Measurements from ENCODE around the gene ZCCHC14.

Gene ZCCHC14

DNA sequence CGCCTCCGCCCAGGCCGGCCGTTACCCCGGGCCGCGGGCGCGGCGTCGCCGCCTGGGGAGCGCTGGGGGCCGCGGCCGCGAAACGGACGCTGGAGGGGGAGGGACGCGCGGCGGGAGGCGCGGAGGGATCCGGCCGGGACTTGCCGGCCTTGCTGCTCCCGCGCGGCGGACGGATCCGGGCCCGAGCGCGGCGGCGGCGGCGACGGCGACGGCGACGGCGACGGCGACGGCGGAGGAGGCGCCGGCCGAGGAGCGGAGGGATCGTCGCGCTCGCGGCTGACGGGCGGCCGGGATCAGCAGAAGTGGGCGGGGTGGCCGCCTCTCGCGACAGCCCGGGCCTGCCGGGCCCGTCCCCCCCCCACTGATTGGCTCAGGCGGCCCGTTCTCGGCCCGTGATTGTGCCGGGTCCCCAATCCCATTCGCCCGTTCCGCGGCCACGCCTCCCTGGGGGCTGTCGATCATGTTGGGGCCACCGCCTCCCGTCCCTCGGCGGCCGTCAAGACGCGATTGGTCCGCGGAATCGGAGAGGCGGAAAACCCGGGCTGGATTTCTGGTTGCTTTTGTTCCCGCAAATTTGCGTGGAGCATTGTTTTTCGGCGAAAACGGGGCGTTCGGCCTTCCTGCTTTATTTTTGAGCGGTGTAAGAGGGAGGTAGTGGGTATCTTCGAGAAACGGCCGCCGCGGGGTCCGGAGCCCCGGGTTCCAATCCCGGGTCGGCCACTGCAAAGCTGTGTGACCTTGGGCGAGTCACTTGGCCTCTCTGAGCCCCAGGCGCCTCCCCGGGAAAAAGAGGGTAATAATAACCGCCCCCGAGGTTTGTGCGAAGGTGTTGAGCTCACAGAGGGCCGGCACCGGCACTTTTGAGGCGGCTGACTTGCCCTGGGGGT lies at the start of gene ZCCHC14:
TSS of gene ZCCHC14 (minus strand) at position 304 of the 887 bp plus-strand sequence. CDS start 786 bp downstream, outside the sequence.
- peak; percentile 99 for DNase-seq

DNA sequence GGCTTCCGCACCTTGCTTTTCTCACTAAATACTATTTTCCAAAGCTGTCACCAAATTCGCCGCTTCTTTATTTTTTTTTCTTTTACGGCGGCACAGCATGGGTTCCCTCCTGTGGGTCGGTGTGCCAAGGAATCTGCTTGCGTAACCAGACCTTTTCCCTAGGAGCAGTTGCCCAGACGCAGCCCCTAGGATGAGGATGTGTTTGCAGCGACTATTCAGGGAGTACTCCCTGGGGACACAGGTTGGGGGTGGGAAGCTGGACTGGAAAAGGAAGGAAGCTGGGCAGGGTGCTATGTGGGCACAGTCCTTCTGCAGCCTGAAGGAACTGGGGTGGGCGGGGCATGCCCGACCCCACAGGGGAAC lies 49.0 kb upstream of the ZCCHC14 start:
- DNase-seq, result no peak

DNA sequence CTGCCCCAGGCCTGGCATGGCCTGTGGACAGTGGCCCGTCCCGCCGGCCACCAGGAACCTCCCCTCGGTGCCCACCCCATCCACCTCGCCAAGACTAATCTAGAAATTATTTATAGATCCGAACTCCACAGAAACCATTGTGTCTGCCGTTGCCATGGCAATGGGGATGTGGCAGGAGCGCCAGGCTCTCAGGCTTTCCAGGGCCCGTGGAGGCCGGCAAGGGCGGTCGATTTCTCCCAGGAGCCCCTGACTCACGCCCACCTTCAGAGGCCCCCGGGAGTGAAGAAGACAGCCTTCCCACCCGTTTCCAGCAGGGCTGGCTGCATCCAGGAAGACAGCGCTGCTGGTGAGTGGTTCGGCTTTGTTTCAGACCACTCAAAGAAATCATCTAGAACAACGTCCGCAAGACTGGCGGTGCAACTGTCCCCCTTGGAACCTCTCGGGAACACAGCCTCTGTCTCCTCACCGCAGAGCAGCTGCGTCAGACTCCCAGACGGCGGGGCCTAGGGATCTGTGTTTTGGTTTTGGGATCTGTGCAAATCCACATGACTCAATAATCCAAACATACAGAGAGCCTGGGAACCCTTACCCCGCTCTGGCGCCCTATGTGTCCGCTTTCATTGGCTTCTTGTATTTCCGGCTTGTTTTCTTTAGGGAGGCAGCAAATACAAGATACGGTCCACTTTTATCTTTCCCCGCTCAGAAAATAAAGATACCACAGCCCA lies 48.5 kb upstream of the ZCCHC14 start:
- DNase-seq, result no peak

DNA sequence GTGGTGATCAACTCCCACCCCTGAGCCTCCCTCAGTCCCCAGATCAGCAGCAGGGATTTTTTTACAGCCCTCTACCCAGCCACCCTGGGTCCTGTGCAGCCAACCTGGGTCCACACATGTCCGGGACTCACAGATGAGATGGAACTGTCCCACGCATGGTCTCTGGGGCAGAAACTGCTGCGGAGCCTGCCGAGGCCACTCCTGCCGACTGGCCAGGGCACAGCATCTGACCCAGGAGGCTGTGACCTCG lies 48.0 kb upstream of the ZCCHC14 start:
- DNase-seq, result no peak

DNA sequence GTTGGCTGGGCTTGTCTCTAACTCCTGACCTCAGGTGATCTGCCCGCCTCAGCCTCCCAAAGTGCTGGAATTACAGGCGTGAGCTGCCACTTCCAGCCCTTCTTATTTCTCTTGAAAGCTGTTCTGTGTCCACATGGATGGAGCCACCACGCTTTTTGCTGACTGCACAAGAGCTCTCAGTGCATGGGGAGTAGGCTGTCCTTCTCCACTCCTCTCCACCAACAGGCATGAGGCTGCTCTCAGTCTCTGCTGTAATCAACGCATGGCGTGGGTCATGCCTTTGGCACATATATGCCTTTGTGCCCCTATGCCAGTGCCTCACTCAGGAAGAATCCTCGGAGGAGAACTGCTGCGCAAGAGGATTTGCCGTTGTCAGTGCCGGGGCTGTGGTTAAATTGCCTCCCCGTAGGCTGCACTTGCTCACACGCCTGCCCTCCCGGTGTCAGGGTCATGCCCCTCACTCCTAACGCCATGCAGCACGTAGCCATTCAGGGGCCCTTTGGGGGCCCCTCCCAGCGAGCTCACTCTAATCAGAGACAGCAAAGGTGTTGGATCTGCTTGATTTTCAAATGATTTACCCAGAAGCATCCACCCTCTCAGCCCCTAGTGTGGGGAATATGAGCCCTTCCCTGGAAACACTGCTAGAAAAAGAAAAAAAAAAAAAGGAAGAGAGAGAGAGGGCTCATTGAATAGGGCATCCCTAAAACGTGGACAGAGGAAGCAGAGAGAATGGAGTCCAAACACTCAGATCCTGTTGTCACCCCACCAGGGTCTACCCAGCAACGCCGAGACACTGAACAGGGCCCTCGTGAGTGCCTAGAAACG lies 47.5 kb upstream of the ZCCHC14 start:
- no peak for DNase-seq

DNA sequence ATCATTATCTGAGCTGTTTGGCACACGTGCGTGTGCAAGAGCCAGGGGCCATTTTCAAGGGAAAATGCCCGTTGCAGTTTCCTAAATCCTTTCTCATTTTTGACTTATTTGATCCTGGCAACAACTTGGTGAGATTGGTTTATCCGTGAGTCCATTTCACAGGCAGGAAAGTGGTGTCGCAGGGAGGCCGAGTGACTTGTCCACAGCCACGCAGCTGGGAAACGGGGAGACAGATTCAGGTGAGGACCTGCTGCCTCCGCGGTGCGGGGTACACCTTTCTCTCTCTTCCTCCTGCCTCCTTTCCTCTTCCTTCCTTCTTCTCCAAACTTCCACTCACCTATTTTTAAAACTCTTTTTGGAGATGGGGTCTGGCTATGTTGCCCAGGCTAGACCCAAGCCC lies 46.3 kb upstream of the ZCCHC14 start:
- no peak for DNase-seq

DNA sequence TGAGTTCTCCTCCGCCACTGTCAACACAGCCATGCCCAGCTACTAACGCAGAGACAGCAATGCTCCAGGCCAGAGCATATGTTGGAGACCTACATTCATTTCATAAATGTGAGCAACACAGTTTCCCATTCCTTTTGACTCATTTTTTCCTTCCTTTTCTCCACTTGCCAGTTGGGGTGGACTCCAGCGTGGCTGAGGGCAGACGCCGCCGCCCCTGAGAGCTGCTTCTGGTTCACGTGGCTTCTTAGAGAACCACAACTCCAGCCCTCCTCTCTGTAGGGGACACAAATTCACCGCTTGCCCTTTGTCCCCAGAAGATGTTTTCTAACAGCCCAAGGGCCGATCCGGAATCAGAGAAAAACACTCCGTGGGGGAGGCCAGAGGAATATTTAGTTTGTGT lies 45.8 kb upstream of the ZCCHC14 start:
- no peak for DNase-seq

DNA sequence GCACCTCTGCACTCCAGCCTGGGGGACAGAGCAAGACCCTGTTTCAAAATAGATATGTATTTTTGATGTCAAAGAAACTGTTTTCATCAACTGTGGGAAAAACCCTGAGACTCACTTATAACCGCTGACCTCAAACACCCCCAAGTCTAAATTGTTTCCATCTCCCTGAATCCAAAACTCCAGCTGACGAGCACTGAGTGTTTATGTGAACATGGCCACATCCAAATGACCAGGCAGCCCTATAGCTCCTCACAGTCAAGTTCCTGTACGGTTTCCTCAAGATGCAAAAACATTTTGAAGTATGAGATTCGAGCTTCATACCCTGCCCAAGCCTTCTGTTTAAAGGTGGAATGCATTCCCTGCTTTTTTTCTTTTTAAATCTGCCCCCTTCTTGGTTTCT lies 45.3 kb upstream of the ZCCHC14 start:
- DNase-seq, result no peak

DNA sequence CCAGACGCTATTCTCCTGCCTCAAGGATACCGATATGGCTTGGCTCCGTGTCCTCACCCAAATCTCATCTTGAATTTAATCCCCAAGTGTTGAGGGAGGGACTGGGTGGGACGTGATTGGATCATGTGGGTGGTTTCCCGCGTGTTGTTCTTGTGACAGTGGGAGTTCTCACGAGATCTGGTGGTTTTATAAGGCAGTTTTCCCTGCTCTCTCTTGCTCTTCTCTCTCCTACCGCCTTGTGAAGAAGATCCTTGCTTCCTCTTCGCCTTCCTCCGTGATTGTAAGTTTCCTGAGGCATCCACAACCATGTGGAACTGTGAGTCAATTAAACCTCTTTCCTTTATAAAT lies 43.9 kb upstream of the ZCCHC14 start:
- no peak for DNase-seq

DNA sequence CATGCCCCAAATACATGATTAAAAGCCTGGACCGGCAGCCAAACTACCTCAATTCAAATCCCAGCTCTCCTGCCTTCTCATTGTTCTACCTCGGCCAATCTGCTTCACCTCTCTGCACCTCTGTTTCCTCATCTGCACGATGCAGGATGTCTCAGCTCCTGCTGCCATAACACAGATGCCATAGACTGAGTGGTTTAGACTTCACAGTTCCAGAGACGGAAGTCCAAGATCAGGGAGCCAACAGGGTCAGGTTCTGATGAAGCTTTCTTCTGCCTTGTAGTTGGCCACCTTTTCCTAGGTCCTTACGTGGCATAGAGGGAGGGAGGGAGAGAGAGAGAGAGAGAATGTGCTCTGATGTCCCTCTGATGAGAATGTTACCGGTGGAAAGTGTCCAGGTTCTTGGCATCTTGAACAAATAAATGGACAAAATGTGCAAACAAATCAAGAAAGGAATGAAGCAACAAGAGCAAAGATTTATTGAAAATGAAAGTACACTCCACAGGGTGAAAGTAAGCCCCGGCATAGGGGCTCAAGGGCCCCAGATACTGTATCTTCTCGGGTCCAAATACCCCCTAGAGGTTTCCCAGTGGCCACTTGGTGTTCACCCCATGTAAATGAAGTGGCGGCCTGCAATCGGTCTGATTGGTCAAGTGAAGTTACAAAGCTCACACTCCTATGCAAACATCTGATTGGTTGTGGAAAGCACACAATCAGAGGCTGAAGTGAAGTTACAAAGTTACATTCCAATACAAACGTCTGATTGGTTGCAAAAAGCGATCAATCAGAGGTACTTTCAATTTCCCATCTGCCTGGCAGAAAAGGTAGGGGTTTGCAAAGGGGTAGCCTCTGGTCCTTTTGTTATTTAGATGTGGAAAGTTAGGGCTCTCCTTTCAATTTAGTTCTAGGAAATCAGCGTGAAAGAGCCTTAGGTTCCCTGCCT lies 43.3 kb upstream of the ZCCHC14 start:
- no peak for DNase-seq

DNA sequence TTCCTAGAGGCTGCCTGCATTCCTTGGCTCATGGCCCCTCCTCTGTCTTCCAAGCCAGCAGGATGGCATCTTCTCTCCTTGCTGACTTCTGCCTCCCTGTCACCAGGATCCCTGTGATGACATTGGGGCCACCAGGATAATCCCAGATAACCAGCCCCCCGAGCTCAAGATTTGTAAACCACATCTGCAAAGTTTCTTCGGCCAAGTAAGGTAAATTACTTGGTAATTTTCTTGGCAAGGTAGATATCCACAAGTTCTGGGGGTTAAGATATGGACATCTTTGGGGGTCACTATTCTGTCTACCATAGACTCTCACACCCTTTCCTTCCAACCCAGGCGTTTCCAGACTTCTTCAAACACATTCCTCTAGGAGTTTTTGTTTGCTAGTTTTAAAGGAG lies 42.6 kb upstream of the ZCCHC14 start:
- DNase-seq, result no peak

DNA sequence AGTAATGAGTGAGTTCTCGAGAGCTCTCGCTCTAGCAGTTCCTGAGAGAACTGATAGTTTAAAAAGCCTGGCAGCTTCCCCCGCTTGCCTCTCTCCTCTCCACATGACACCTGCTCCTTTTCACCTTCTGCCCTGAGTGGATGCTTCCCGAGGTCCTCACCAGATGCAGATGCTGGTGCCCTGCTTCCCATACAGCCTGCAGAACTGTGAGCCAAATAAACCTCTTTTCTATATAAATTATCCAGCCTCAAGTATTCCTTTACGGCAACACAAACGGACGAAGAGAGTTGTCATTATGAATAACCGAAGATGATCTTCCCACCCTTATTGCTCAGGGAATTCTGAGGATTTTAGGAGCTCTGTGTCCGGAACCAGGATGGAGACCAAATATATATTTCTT lies 41.9 kb upstream of the ZCCHC14 start:
- no peak for DNase-seq

DNA sequence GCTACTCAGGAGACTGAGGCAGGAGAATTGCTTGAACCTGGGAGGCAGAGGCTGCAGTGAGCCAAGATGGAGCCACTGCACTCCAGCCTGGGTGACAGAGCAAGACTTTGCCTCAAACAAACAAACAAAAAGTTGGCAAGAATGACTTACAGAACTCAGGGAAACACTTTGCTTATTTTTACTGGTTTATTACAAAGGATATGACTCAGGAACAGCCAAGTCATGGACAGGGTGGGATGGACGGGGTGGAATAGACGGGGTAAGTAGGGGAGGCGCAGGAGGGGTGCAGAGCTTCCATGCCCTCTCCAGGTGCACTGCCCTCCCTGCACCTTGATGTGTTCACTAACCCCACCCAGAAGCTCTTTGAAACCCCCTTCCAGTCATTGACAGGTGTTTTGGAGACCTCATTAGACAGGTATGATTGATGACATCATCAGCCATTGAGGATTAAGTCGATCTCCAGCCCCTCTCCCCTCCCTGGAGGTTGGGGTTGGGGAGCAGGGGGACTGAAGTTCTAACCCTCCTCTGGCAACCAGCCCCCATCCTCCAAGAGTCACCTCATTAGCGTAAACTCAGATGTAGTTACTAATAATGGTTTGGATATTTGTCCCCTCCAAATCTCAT lies 41.3 kb upstream of the ZCCHC14 start:
- DNase-seq, result no peak

DNA sequence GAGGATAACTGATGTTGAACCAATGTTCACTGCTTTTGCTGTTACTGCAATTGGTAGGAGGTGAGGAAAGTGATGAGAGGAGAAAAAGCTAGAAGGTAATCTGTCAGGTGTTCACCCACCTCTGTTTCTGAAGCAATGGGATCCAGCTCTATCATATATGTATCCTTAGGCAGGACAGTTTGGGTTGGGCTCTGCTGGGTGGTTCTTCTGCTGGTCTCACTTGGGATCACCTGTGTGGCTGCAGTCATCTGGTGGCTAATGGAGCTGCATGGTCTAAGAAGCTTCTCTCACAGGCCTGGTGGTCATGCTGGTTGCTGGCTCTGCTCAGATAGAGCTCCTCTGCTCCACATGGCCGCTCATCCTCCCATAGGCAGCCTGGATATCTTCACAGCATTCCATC lies 40.2 kb upstream of the ZCCHC14 start:
- no peak for DNase-seq

DNA sequence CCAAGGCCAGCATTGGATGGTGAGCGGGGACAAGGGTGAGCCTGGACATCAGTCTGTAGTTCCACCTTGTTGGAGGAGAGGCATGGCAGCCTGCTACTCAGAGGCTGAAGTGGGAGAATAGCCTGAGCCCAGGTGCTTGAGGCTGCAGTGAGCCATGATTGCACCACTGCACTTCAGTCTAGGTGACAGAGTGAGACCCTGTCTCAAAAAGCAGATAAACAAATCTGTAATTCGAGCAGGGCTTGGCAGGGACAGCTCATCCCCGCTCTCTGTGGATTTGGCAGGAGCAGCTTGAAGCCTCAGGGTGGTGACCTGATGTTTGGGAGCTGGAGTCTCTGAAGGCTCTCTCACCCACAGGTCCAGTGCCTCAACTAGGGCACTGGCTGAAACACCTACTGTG lies 38.6 kb upstream of the ZCCHC14 start:
- DNase-seq, result no peak

DNA sequence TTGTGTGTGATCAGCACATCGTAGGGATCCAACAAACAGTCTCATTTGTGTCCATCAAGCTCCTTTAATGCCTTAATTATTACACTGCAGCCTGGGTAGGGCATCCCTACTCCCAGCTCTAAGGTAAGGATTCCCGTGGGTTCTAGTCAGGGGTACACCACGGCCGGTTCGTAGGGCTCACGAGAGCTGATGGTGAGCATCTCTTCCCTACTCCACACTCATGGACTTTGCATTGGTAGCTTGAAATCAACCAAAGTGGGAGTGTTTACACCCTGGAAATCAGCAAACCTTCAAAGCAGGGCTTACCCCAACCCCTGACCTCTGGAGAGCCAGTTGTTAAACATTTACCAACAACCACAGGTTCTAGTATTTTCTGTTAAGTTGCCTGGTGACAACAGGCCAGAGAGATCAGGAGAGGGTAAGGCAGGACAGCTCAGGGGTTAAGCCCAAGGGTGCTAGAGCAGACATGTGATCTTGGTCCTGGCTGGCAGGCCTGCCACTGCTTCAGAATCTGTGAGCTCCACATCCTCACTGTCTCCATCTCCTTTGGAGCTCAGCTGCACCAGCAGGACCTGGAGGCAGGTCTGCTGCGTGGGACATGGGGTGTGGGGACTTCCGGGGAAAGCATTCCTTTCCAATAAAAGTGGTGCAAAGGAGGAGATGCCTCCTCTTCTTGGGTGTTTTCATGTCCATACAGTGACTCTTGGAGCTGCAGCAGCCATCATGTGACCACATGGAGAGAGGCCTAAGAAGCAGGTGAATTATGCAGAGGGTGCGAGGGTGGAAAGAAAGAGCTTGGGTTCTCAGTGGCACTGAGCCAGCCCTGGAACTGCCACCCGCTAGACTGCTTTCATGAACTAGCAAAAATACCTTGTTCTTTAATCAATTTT lies 36.1 kb upstream of the ZCCHC14 start:
- DNase-seq, result no peak

DNA sequence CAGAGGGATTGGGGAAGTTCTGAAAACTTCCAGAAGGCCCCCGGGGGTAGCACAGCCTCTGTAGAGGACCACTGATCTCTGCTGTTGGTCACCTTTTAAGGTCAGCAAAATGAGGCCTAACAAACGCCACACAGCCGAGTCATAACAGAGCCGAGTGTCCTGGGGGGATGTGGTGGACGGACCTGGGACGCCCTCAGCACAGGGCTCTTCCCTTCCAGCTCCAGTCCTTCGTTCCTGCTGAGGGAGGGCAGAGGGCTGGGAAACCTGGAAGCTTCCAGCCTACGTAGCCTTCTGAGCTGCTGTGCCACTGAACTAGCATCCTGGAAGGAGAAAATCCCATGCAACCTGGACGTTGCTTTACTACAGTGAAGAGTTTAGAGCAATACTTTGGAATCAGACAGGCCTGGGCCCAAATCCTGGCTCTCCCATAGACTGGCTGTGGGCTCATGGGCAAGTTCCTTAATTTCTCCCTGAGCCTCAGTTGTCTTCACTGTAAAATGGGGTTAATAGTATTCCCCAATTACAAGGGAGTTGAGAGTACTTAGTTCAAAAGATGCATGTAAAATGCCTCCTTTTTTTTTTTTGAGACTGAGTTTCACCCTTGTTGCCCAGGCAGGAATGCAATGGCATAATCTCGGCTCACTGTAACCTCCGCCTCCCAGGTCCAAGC lies 34.4 kb upstream of the ZCCHC14 start:
- DNase-seq, result no peak

DNA sequence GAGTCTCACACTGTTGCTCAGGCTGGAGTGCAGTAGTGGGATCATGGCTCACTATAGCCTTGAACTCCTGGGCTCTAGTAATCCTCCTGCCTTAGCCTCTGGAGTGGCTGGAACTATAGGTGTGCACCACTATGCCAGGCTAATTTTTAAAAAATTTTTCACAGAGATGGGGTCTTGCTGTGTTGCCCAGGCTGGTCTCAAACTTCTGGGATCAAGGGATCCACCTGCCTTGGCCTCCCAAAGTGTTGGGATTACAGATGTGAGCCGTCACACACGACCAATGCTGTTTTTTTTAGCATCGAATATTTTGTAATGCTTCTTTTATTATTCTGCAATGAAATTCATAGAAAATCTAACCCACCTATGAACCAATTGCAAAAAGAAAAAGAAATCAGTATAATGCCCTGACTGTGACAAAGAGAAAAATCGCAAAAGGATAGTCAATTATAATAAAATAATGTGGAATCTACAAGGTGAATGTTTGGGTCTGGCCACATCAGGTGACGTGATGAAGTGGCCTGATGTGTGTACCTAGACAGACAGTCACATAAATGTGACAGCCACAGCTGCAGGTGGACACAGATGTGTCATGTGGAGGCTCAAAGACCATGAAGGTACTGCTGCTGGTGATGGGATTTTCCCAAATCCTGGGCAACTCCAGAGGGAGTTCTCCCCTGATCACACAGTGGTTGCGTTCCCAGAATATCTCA lies 33.6 kb upstream of the ZCCHC14 start:
- DNase-seq, result no peak

DNA sequence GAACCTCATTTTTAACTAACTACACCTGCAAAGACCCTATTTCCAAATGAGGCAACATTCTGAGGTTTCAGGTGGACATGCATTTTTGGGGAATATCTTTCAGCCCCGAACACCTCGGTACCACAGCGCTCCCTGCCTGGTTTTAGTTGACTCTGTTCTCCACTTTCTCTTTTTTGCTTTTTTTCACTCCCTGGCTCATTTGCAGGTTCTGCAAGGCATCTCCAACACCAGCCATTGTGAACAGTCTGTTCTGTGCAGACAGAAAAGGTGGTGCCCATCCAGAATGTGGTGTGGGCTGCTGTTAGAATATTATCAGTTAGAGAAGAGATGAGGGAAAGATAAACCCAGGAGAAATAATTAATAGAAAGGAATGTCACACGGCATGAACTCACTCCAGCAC lies 32.5 kb upstream of the ZCCHC14 start:
- no peak for DNase-seq

DNA sequence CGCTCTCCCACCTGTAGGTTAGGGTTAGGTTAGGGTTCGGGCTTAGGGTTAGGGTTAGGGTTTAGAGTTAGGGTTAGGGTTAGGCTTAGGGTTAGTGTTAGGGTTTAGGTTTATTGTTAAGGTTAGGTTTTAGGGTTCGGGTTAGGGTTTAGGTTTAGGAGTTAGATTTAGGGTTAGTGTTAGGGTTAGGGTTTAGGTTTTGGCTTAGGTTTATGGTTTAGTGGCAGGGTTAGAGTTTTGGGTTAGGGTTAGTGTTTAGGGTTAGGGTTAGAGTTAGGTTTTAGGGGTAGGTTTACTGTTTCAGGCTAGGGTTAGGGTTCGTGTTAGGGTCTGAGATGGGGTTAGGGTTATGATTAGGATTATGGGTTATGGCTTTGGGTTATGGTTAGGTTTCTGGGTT lies 31.6 kb upstream of the ZCCHC14 start:
- DNase-seq, result peak; percentile 30

All from OCI-M1 (cell line).